Stimulated activated CD8-positive, alpha-beta memory T cell treated with anti-CD3 and anti-CD28 coated beads, Interleukin-12 subunit alpha, Interleukin-12 subunit beta, amount 100 ng/mL, for 24 hours (primary cell): Measurements from ENCODE around the gene POLH.
A peak's percentile ranks its signal among the peaks of the same experiment; 100 is the strongest.
"Not testable (repeated sequence)": the region's sequence is repeated elsewhere in the genome, so short reads cannot be mapped to it uniquely, and the experiment has no call there.

Experiments used
- DNase-seq: peaks from one replicate; pipeline ENCODE4 v3.0.0-alpha.2; 2020; ENCODE audit errors: extremely low read depth

Gene POLH

DNA sequence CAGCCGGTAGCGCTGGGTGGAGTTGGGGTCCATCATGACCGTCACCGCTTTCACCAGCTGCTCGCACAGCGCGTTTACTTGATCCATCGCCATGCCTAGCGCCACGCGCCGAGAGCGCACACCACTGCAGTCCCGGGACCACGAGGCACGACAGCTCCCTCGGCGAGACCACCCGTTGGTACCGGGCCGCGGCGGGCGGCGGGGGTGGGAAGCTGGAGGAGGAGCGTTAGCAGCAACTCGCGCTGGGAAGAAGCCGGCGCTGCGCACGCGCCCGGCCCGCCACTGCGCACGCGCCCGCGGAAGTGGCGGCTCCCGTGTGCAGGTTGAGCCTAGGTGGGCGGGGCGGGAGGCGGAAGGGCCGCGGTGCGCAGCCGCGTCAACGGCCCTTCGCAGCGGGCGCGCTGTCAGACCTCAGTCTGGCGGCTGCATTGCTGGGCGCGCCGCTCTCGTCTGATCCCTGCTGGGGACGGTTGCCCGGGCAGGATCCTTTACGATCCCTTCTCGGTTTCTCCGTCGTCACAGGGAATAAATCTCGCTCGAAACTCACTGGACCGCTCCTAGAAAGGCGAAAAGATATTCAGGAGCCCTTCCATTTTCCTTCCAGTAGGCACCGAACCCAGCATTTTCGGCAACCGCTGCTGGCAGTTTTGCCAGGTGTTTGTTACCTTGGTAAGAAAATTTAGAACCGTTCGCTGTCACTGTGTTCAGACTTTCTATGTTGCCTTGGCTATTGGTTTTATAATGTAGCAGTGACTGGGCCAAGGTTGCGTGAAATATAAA is at the start of gene POLH, which contains the start of gene XPO5:
POLH (plus strand) TSS at position 414 of the 780 bp plus-strand sequence. CDS start 6,135 bp downstream, outside the sequence.
XPO5 (minus strand) TSS at position 267 of the 780 bp plus-strand sequence; CDS start at position 93, 174 bp downstream.
- peak; percentile 78 for DNase-seq

DNA sequence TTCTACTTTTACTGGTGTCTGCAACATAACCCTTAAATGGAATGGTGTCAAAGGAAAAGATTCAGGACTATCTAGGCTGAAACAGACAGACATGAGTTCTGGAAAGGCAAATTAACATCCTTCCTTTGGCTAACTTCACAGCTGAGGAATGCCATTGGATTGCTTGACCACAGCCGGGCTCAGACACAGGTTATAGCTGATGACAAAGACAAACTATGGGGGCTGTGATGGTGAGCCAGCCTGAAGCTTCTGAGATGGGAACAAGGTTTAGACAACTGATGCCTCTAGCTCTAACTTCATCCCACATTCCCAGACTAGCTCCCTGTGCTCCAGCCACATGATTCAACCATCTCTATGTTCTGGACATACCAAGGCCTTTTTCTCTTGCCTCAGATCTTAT is 43.8 kb upstream of the POLH start:
- DNase-seq, result no peak

DNA sequence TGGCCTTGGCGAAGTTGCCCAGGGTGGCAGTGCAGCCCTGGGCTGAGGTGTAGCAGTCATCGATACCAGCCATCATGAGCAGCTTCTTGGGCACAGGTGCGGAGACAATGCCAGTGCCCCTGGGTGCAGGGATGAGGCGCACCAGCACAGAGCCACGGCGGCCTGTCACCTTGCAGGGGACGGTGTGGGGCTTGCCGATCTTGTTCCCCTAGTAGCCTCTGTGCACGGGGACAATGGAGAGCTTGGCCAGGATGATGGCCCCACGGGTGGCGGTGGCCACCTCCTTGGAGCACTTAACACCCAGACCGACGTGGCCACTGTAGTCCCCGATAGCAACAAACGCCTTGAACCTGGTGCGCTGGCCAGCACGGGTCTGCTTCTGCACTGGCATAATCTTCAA is 37.0 kb upstream of the POLH start:
- not testable (repeated sequence) for DNase-seq

GRCh38 chr6:43539409-43539808 is 36.6 kb upstream of the POLH start:
- not testable (repeated sequence) for DNase-seq

GRCh38 chr6:43540507-43540906 is 35.5 kb upstream of the POLH start:
- DNase-seq, result no peak

- DNase-seq, result no peak
These were observed 34.1 kb upstream of the POLH start for GRCh38 chr6:43541774-43542471.

DNA sequence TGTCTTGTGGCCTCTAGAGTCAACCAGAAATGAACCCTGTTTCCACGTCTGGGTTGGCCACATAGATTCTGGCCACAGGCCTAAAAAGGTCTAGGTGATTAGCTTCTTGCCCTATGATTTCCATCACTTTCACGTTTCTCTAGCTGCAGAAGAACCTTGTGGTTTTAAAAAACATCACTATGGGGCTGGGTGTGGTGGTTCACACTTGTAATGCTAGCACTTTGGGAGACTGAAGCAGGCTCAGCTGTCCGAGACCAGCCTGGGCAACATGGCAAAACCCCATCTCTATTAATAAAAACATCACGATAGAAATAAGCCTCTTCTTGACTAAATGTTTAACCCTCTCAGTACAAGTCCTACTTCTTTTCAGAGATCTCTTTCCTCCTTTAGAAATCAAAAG is 31.5 kb upstream of the POLH start:
- DNase-seq, result no peak

GRCh38 chr6:43547222-43547621 is 28.8 kb upstream of the POLH start:
- DNase-seq, result no peak

DNA sequence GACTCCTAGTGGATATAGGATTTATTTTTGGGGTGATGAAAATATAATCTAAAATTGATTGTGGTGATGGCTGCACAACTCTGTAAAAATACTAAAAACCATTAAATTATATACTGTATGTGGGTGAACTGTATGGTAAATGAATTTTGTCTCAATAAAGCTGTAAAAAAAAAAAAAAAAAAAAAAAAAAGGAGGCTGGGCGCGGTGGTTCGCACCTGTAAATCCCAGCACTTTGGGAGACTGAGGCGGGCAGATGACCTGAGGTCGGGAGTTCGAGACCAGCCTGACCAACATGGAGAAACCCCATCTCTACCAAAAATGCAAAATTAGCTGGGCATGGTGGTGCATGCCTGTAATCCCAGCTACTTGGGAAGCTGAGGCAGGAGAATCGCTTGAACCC is 18.4 kb upstream of the POLH start:
- DNase-seq, result not testable (repeated sequence)

DNA sequence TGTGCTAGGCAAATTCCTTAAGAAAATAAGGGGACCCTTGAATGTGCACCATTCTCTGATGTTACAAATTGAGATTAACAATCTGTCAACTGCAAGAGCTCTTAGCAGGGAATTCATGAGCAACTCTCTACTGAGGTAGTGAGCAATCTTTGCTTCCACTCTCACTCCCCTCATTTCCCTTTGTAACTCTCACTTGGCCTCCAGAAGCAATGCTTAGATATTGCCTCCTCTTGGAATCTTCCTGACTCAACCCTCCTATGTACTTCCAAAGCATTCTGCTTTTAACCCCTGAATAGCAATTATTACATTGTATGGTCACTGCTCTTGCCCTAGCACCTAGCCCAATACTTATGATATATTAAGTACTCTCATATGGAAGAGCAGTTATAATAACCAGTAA is 16.7 kb upstream of the POLH start:
- DNase-seq, result no peak

DNA sequence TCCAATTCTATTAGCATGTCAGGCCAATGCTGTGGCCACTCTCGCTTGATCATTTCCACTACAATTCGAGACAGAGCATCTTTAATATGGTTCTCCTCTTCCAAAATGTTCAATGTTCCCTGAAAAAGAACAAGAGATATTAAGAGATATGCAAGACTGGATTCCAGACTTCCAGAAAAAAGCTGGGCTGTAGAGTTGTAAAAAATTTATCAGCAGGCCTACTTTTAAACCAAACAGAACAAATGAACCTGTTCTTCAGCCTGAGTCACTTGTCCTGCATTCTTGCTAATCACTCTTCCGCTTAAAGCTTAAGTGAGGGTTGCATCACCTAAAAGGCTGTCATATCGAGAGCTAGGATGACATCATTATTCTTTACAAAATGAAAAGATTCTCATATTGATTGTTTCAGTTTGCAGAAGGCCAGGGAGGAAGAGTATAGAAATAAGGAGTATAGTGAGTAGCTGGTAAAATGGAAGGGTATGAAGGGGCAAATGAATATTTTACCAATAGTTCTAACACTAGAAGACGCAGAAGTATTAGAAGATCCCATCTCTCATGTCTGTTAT is 5.0 kb upstream of the POLH start:
- no peak for DNase-seq

- no peak for DNase-seq
These were observed 4.0 kb upstream of the POLH start for GRCh38 chr6:43572015-43572414.

DNA sequence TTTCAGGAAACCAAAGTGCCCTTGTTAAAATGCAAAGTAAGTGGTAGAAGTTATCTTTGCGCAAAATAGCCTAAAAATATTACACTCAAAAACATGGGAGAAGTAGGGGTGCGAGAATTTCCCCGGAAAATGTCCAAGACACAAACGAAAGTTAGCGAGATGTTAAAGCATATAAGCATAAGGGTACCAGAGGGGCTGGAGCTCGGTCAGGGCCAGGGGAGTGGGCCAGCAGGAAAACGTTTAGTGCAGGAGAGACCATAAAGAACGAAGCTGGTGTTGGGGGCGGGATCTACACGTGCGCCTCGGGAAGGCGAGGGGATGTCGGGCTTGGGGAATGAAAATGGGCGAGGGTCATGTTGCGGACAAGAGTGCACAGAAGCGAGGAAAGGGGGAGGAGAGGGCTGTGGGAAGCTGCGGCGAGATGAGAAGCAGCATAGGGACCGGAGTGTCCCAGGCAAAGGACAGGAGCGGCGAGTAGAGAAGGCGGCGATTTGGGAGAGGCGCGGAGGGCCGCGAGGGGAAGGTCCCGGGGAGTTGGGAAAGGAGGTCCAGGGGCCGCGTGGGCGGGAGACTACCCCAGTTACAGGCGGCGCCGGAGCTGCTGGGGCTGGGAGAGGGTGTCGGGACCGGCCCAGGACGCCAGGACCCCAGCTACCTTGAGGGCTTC is 747 bp upstream of the POLH start:
- peak; percentile 11 for DNase-seq

DNA sequence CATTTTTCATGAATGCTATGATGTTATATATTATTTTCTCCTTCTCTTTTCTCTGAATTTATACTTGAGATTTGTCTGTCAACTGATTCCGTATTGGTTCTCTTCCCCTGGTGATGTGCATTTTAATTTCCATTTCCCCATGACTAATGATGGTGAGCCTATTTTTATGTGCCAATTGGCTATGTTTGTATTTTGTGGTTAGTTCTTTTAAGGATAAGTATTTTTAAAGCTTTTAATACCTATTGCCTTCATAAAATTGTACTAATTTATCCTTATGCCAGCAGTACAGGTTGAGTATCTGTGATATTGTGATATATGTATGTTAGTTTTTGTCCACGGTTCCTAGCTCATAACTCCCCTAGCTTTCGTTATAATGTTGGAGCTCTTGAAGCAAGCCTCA is 2.8 kb downstream of the POLH start:
- no peak for DNase-seq

- DNase-seq, result no peak
These were observed 3.2 kb downstream of the POLH start for GRCh38 chr6:43579171-43579570.

GRCh38 chr6:43582911-43583310 is 6.9 kb downstream of the POLH start:
- no peak for DNase-seq

DNA sequence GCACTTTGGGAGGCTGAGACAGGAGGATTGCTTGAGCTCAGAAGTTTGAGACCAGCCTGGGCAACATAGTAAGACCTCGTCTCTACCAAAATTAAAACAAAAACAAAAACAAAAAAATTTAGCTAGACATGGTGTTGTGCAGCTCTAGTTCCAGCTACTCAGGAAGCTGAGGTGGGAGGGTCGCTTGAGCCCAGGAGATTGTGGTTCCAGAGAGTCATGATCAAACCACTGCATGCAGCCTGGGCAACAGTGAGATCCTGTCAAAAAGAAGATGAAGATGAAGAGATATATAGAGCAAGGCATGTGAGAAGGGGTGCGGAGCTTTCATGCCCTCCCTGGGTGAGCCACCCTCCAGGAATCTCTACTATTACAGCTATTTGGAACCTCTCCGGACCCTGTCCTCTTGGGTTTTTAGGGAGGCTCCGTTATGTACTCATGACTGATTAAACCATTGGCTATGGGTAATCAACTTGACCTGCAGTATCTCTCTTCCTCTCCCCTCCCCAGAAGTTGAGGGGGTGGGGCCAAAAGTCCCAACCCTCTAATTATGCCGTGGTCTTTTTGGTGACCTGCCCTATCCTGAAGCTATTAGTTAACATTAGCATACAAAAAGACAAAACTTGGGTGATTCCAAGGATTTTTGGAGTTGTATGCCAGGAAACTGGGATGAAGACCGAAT is 9.0 kb downstream of the POLH start:
- no peak for DNase-seq

DNA sequence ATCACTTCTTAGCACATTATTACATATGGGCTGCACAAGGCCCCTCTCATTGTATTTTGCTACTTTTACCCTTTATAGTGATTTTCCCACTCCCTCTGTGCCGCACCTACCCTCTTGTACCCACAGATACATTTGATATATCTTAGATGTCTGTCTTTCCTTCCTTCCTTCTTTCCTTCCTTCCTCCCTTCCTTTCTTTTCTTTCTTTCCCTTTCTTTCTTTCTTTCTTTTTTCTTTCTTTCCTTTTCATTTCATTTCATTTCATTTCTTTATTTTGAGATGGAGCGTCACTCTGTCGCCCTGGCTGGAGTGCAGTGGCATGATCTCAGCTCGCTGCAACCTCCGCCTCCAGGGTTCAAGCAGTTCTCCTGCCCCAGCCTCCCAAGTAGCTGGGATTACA is 12.2 kb downstream of the POLH start:
- DNase-seq, result no peak

DNA sequence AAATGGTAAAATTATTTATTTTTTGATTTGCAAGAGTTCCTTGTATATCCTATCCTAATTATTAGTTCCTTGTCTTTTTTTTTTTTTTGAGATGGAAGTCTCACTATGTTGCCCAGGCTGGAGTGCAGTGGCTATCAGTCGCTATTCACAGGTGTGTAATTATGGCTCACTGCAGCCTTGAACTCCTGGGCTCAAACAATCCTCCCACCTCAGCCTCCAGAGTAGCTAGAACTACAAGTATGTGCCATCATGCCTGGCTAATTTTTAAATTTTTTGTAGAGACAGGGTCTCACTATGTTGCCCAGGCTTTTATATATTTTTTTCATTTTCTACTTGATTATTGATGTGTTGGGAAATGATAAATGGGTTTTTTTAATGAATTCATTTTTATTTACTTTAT is 13.6 kb downstream of the POLH start:
- not testable (repeated sequence) for DNase-seq

DNA sequence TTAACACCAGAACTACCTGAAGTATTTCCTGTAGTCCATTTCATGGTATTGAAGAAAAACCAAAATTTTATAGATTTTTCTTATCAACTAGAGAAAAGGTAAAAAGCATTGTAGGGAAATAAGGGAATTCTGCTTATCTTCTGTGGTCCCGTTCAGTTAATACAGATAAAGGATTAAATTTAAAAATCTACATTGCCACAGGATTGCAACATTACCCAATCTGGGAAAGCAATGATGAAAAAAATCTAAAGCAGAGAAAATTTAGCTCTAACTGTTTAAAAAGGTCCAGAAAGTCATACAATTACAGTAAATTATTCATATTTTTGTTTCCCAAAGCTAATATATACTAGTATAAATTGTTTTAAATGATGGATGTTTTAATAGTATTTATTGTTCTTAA is 18.0 kb downstream of the POLH start:
- no peak for DNase-seq

DNA sequence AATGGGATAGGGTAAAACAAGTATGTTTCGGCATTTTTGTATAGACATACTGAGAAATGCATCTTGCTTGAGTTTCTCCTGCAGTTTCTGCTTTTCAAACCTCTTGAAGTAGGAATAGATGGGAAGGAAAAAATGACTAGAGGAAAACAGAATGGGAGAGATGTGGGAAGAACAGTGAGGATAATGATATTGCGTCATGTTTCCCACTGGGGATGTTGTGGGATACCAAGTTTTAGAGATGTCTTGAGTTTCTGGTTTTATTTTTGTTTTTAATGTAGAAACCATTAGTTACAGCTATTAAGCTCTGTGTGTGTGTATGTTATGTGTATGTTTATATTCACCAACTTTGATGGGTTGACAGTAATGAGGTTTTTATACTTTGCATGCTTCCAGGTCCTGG is 24.6 kb downstream of the POLH start:
- no peak for DNase-seq

GRCh38 chr6:43604174-43604573 is 28.2 kb downstream of the POLH start:
- no peak for DNase-seq
